ENCODE data around the gene CNP. TPM values are rescaled to one million over a fixed set of nuclear protein-coding genes. Genes with fewer than 3 reads are reported as not detected.

CNP gene
- total and polyA plus RNA-seq, 2 of the 8 experiments (the other 6 are each of a cell fraction or from before 2014, with no cell fraction given), result 21.9 to 60.6 TPM

DNA sequence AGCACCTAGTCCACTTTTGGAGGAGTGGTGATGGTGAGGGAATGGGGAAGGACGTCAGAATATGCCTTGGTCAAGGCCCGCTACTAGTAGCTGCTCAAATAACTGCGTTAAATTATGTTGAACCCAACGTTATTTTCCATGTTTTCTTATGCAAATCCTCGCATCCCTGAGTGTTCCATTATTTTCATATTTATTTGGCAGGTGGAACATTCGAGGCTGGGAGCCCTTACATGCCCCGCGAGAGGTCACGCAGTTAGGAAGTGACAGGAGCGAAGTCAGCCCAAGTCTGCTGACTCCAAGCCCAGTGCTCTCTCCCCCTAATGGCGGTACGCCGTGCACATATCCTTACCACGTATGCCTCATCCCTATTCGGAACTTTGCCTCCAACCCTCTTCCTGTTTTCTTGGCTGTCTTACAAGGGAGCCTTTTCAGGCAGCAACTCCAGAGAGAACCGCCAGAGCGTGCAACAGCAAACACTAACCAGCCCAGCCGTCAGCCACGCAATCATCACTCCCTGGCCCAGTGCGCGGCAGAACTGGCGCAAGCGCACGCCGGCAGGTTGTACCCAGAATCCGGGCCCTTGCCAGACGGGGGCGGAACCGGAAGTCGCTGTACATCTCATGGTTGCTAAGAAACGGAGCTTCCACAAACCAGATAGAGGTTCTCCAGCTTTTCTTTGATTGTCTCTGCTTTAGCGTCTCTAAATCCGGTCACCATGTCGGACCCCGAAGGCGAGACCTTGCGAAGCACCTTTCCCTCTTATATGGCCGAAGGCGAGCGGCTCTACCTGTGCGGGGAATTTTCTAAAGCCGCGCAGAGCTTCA, 36.4 kb upstream of the CNP start, which contains the start of gene ODAD4:
Gene ODAD4, plus strand, starts transcription at position 609 of the 824 bp plus-strand sequence. Its CDS starts 107 bp downstream, at position 716.
- peak within 1 kb of the TSS; percentile 92 for H3K4me2 ChIP-seq (ENCODE audit: insufficient read depth in 1 of 2, low read depth in 2 of 2, low read length in 2 of 2)
- H3K23me2 ChIP-seq (ENCODE audit: low read depth, low read length), result peaks cover 4% of the 10 kb centered on the region; the same call in 1 of the 2 replicates
- H2BK15ac ChIP-seq (ENCODE audit: low read length), result no peak within 1 kb of the TSS; the same call in 1 of the 2 replicates
- no peak within 1 kb of the TSS for H2BK120ac ChIP-seq (replicated peaks; ENCODE audit: low read depth, low read length)
- no peak within 1 kb of the TSS for H3K4ac ChIP-seq (replicated peaks; ENCODE audit: insufficient read length, low read depth, low read length)
- peaks cover 0 to 4% (median 2%) of the 10 kb centered on the region in 4 experiments; a peak in 2 of 7 replicates for H3K4me1 ChIP-seq (replicated peaks in 1 of 4; ENCODE audit: control insufficient read depth in 3 of 4, insufficient read depth in 4 of 4, low read length in 3 of 4)
- peak within 1 kb of the TSS in 3 of 4 experiments; percentile 45 to 79 (median 66); a peak in 6 of 7 replicates for H3K9ac ChIP-seq (replicated peaks in 1 of 4; ENCODE audit: extremely low read depth in 1 of 4, low read depth in 3 of 4, low read length in 3 of 4)
- H3K27me3 ChIP-seq (replicated peaks in 1 of 4; ENCODE audit: control insufficient read depth in 3 of 4, extremely low read depth in 1 of 4, insufficient read depth in 3 of 4, low read length in 3 of 4), result no peaks in the 10 kb centered on the region
- peak within 1 kb of the TSS; percentile 28 for H3K27ac ChIP-seq (ENCODE audit: low read depth, low read length)
- peak within 1 kb of the TSS; percentile 41 for H4K5ac ChIP-seq (ENCODE audit: insufficient read length, low read depth, low read length)
- no peak within 1 kb of the TSS for H4K91ac ChIP-seq (replicated peaks; ENCODE audit: insufficient read length, low read length)
- peak within 1 kb of the TSS; percentile 95 for H2AFZ ChIP-seq (ENCODE audit: low read length)
- peak within 1 kb of the TSS; percentile 64; the same call in 1 of the 2 replicates for H3K18ac ChIP-seq (ENCODE audit: extremely low read depth, low read length)
- H3K9me3 ChIP-seq (ENCODE audit: insufficient read depth in 2 of 2, low read depth in 1 of 2, low read length in 1 of 2), result no peaks in the 10 kb centered on the region
- H3K14ac ChIP-seq (ENCODE audit: insufficient read length), result no peak within 1 kb of the TSS
- no peaks in the 10 kb centered on the region for H3K79me2 ChIP-seq (ENCODE audit: control insufficient read depth in 1 of 2, insufficient read depth in 2 of 2, low read length in 2 of 2)
- no peaks in the 10 kb centered on the region for H3K36me3 ChIP-seq (ENCODE audit: control insufficient read depth in 2 of 4, insufficient read depth in 4 of 4, low read length in 3 of 4)
- no peak within 1 kb of the TSS for H2BK5ac ChIP-seq (ENCODE audit: low read depth, low read length)
- H2AK5ac ChIP-seq (ENCODE audit: low read depth, low read length), result no peak within 1 kb of the TSS
- no peak for FAIRE-seq
- H3K4me3 ChIP-seq (ENCODE audit: extremely low read depth in 1 of 4, insufficient read depth in 2 of 4, low read depth in 3 of 4, low read length in 4 of 4), result peak within 1 kb of the TSS; percentile 71 to 81 (median 75)
- DNase-seq (ENCODE audit: low read depth in 1 of 2, low spot score in 2 of 2), result peak; percentile 77 to 92
- no peaks in the 10 kb centered on the region for H4K20me1 ChIP-seq (replicated peaks in 1 of 2; ENCODE audit: control insufficient read depth in 1 of 2, insufficient read depth in 2 of 2, low read length in 2 of 2)
- no peak within 1 kb of the TSS for H2BK12ac ChIP-seq (ENCODE audit: low read depth, low read length)
- WGBS, 2 experiments (ENCODE audit: extremely low coverage in 1 of 2, insufficient coverage in 1 of 2, insufficient read length in 1 of 2, insufficient replicate concordance in 2 of 2, low coverage in 1 of 2, low lambda C conversion rate in 2 of 2, missing lambda C conversion rate in 1 of 2), result 3% methylated on average over 43 of the region's 43 CpGs; no CpG with 5 or more reads in 1 of the 2 experiments
- H3K56ac ChIP-seq (replicated peaks; ENCODE audit: insufficient read length, low read depth, low read length), result no peak within 1 kb of the TSS
- ChIA-PET CTCF (ENCODE audit: partially characterized antibody) (interaction anchor here (0.7 to 5.2 kb wide), 14 partner anchors 9 to 38 kb away, joined by 3 to 35 read pairs (median 4); partner anchors contain the start of gene ACLY), POLR2A (ENCODE audit: partially characterized antibody) (interaction anchor here (0.8 to 6.8 kb wide), 17 partner anchors 9 to 241 kb away, joined by 3 to 64 read pairs (median 4); partner anchors contain the start of genes ACLY, CNP, DNAJC7 and EIF1)
- no peak within 1 kb of the TSS for H3K23ac ChIP-seq (ENCODE audit: insufficient read length)
- peak within 1 kb of the TSS; percentile 62; the same call in 1 of the 2 replicates for H4K8ac ChIP-seq (ENCODE audit: extremely low read depth, insufficient read depth, low read length)
- H2BK20ac ChIP-seq (ENCODE audit: low read length), result no peak within 1 kb of the TSS
- no peaks in the 10 kb centered on the region; the same call in 1 of the 2 replicates for H3K79me1 ChIP-seq (ENCODE audit: low read depth, low read length)
- TF ChIP-seq PHF8 (conservative IDR thresholded peaks at IDR 0.05; ENCODE audit: low read depth, low read length) (peak; percentile 75), NRF1 (IDR thresholded peaks at IDR 0.05; ENCODE audit: low read depth, low read length) (peak; percentile 91), RAD21 (IDR thresholded peaks at IDR 0.05 in 1 of 2, conservative IDR thresholded peaks at IDR 0.05 in 1 of 2; ENCODE audit: low read depth in 2 of 2, low read length in 2 of 2) (peak; percentile 36 to 46), CEBPB (IDR thresholded peaks at IDR 0.05; ENCODE audit: low read depth, low read length) (0 out of 2 replicates have a peak, but pooled peaks have one; percentile 4), BACH1 (IDR thresholded peaks at IDR 0.05; ENCODE audit: low read length) (no peak), CHD2 (IDR thresholded peaks at IDR 0.05; ENCODE audit: low read length) (no peak), EGR1 (IDR thresholded peaks at IDR 0.05; ENCODE audit: borderline replicate concordance, low read depth, low read length) (peak; percentile 75; the same call in 1 of the 2 replicates)
- TF ChIP-seq, protein P1, sequence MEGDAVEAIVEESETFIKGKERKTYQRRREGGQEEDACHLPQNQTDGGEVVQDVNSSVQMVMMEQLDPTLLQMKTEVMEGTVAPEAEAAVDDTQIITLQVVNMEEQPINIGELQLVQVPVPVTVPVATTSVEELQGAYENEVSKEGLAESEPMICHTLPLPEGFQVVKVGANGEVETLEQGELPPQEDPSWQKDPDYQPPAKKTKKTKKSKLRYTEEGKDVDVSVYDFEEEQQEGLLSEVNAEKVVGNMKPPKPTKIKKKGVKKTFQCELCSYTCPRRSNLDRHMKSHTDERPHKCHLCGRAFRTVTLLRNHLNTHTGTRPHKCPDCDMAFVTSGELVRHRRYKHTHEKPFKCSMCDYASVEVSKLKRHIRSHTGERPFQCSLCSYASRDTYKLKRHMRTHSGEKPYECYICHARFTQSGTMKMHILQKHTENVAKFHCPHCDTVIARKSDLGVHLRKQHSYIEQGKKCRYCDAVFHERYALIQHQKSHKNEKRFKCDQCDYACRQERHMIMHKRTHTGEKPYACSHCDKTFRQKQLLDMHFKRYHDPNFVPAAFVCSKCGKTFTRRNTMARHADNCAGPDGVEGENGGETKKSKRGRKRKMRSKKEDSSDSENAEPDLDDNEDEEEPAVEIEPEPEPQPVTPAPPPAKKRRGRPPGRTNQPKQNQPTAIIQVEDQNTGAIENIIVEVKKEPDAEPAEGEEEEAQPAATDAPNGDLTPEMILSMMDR (IDR thresholded peaks at IDR 0.05; ENCODE audit: control extremely low read depth in 1 of 3, insufficient read depth in 1 of 3, low read depth in 1 of 3, low read length in 3 of 3), result peak in 2 of 3 experiments; percentile 30 to 47; a peak in 3 of 4 replicates

All from H1 (cell line).